K562 (cell line): ENCODE data around the gene SLC25A15. TPM values are rescaled to one million over a fixed set of nuclear protein-coding genes. Genes with fewer than 3 reads are reported as not detected.

Source experiments
- ELF2 ChIP-seq: fragments of 250-450 bp; sonication (Bioruptor Pico); IDR thresholded peaks from 2 replicates; pipeline ENCODE4 v1.5.0; 2021; ENCODE audit warnings: mild to moderate bottlenecking
- ESRRA ChIP-seq: fragments of 450-650 bp; IDR thresholded peaks from 2 replicates; pipeline ENCODE4 v1.6.1; 2014; ENCODE audit warnings: low read depth, mild to moderate bottlenecking, moderate library complexity, borderline replicate concordance
- FOXM1 ChIP-seq, 2 experiments: fragments of 450-650 bp in 1 of 2; sonication (generic) in 1 of 2; formaldehyde crosslinking in 1 of 2; IDR thresholded peaks; 2 replicates each; pipeline versions ENCODE4 v1.6.1 to v1.9.0; 2017 to 2022; ENCODE audit warnings: low read depth in 2 of 2, mild to moderate bottlenecking in 2 of 2, missing genetic modification reagents in 1 of 2, moderate library complexity in 1 of 2
- GATA2 ChIP-seq: sonication (generic); formaldehyde crosslinking; IDR thresholded peaks from 2 replicates; pipeline ENCODE4 v1.4.0; 2020; ENCODE audit warnings: mild to moderate bottlenecking, missing genetic modification reagents
- HDAC1 ChIP-seq, 2 experiments: fragments of 450-650 bp; IDR thresholded peaks; 2 replicates each; pipeline ENCODE4 v1.6.1; 2016 to 2017; ENCODE audit warnings: inconsistent platforms in 1 of 2, mild to moderate bottlenecking in 1 of 2, moderate library complexity in 1 of 2
- ILF3 ChIP-seq: fragments of 450-650 bp; IDR thresholded peaks from 2 replicates; pipeline ENCODE4 v1.6.1; 2018; ENCODE audit warnings: antibody characterized with exemption, mild to moderate bottlenecking, moderate library complexity, borderline replicate concordance
- IRF2 ChIP-seq: sonication (generic); formaldehyde crosslinking; IDR thresholded peaks from 2 replicates; pipeline ENCODE4 v1.8.1; 2022; ENCODE audit warnings: mild to moderate bottlenecking, missing genetic modification reagents
- MCM2 ChIP-seq: fragments of 450-650 bp; IDR thresholded peaks from 2 replicates; pipeline ENCODE4 v1.6.1; 2017; ENCODE audit warnings: low read depth, mild to moderate bottlenecking
- NCOR1 ChIP-seq: fragments of 450-650 bp; IDR thresholded peaks from 2 replicates; pipeline ENCODE4 v1.6.1; 2016; ENCODE audit warnings: mild to moderate bottlenecking, moderate library complexity
- PHB ChIP-seq: fragments of 250-450 bp; sonication (Bioruptor Pico); IDR thresholded peaks from 2 replicates; pipeline ENCODE4 v1.5.0; 2021
- RFX1 ChIP-seq: fragments of 450-650 bp; IDR thresholded peaks from 2 replicates; pipeline ENCODE4 v1.6.1; 2016; ENCODE audit warnings: mild to moderate bottlenecking, moderate library complexity
- SFPQ ChIP-seq: fragments of 200-400 bp; formaldehyde crosslinking; IDR thresholded peaks from 2 replicates; pipeline ENCODE4 v1.6.1; 2017; ENCODE audit warnings: mild to moderate bottlenecking, low read depth, low read length, moderate library complexity
- SUPT5H ChIP-seq: fragments of 450-650 bp; IDR thresholded peaks from 2 replicates; pipeline ENCODE4 v1.6.1; 2016
- TAF9B ChIP-seq: fragments of 450-650 bp; IDR thresholded peaks from 2 replicates; pipeline ENCODE4 v1.6.1; 2018; ENCODE audit warnings: mild to moderate bottlenecking; ENCODE audit not compliant: partially characterized antibody
- ZBED1 ChIP-seq: IDR thresholded peaks from 2 replicates; pipeline ENCODE4 v1.6.1; 2014
- ZFP1 ChIP-seq: fragments of 450-650 bp; formaldehyde crosslinking; IDR thresholded peaks from 2 replicates; pipeline ENCODE4 v1.4.0; 2020; ENCODE audit warnings: mild to moderate bottlenecking, mixed read lengths
- ZNF212 ChIP-seq: fragments of 450-650 bp; formaldehyde crosslinking; IDR thresholded peaks from 2 replicates; pipeline ENCODE4 v1.4.0; 2020; ENCODE audit warnings: mild to moderate bottlenecking
- ZNF347 ChIP-seq: fragments of 450-650 bp; formaldehyde crosslinking; IDR thresholded peaks from 2 replicates; pipeline ENCODE4 v1.4.0; 2020; ENCODE audit warnings: low read depth, mild to moderate bottlenecking, moderate library complexity
- ZNF830 ChIP-seq: fragments of 250-450 bp; sonication (Bioruptor Pico); IDR thresholded peaks from 2 replicates; pipeline ENCODE4 v1.5.0; 2021; ENCODE audit warnings: mild to moderate bottlenecking
- ZSCAN32 ChIP-seq: fragments of 450-650 bp; formaldehyde crosslinking; IDR thresholded peaks from 2 replicates; pipeline ENCODE4 v1.4.0; 2020; ENCODE audit warnings: mild to moderate bottlenecking, moderate library complexity
- polyA plus RNA-seq, 8 experiments: library from polyadenylated mRNA; depleted of rRNA in 4 of 8; stranded (reverse) in 5 of 8; unstranded in 3 of 8; fragments of >200 nt; fragmentation: Nextera tagmentation in 2 of 8; fragmentation: Illumina TruSeq in 1 of 8; extraction: Ambion mirVana in 2 of 8; extraction: Trizol in 1 of 8; gene quantifications; 2 replicates each; pipeline versions ENCODE4 v1.2.1 to v1.2.3, GENCODE V29; 2011 to 2014; ENCODE audit warnings: inconsistent platforms in 1 of 8, missing spikeins in 1 of 8
- total RNA-seq, 7 experiments: library from RNA; depleted of rRNA in 6 of 7; stranded (reverse); fragments of >200 nt in 6 of 7; fragmentation: Illumina TruSeq in 2 of 7; extraction: Trizol in 2 of 7; gene quantifications; 2 replicates each; pipeline versions ENCODE4 v1.2.1 to v1.2.3, GENCODE V29; 2011 to 2021; ENCODE audit warnings: low replicate concordance in 1 of 7
- TF ChIP-seq, protein P1 (sequence below): fragments of 450-650 bp; IDR thresholded peaks from 2 replicates; pipeline ENCODE4 v1.6.1; 2016; ENCODE audit warnings: borderline replicate concordance
- TF ChIP-seq, protein P2 (sequence below): sonication (generic); formaldehyde crosslinking; IDR thresholded peaks from 2 replicates; pipeline ENCODE4 v1.8.1; 2022; ENCODE audit warnings: missing genetic modification reagents

The SLC25A15 gene
- total and polyA plus RNA-seq, 9 of the 15 experiments (the other 6 are each of a cell fraction or from before 2014, with no cell fraction given) = 3.5 to 30.5 (median 20.3) TPM

DNA sequence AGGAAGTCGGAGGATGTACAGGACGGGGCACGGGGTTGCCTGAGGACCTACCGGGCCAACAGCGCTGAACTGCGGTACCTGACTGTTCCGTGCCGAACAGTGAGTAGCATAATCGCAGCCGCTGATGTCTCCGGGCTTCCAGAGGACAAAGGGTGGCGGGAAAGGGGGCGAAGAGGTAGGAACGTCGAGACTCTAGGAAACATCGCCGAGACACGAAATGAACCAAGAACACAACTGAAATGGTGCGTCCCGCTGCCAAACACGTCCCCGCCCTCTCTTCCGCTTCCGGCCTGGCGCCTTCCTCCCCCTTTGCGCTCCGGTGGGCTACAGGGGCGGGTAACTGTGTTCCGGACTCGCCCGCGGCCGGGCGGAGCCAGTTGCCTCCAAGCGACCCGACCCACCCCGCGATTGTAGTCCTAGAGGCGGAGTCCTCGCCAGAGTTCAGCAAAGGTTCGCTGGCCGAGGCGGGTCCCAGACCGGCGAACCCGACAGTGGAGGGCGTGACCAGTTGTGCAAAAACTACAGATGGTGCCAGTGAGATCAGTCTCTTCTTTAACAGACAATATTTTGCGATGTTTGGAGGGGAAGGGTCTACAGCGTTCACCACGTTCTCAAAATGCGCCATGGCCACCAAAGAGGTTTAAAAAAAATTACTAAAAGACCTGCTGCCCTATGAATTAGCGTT lies 18.3 kb upstream of the SLC25A15 start, which contains the start of gene MRPS31 (continued):
- TF ChIP-seq ILF3 (no peak), ZBED1 (no peak), GATA2 (CRISPR knock-in tag) (no peak), RFX1 (peak; percentile 29; the same call in 1 of the 2 replicates), FOXM1 (IDR thresholded peaks at IDR 0.05; ENCODE audit: low read depth) (no peak), FOXM1 (CRISPR knock-in tag; IDR thresholded peaks at IDR 0.05; ENCODE audit: low read depth) (no peak), SFPQ (no peak), PHB (no peak), MCM2 (no peak), ZNF830 (no peak), NCOR1 (peak; percentile 49), ESRRA (peak; percentile 83), ZNF347 (CRISPR knock-in tag) (no peak), HDAC1 (IDR thresholded peaks at IDR 0.05) (peak in 1 of 2 experiments; percentile 66; a peak in 2 of 4 replicates), ZFP1 (no peak), IRF2 (CRISPR knock-in tag) (no peak), ELF2 (CRISPR knock-in tag) (peak; percentile 73), SUPT5H (peak; percentile 86), ZNF212 (no peak), TAF9B (peak; percentile 77), ZSCAN32 (CRISPR knock-in tag) (no peak)
- TF ChIP-seq, protein P1, sequence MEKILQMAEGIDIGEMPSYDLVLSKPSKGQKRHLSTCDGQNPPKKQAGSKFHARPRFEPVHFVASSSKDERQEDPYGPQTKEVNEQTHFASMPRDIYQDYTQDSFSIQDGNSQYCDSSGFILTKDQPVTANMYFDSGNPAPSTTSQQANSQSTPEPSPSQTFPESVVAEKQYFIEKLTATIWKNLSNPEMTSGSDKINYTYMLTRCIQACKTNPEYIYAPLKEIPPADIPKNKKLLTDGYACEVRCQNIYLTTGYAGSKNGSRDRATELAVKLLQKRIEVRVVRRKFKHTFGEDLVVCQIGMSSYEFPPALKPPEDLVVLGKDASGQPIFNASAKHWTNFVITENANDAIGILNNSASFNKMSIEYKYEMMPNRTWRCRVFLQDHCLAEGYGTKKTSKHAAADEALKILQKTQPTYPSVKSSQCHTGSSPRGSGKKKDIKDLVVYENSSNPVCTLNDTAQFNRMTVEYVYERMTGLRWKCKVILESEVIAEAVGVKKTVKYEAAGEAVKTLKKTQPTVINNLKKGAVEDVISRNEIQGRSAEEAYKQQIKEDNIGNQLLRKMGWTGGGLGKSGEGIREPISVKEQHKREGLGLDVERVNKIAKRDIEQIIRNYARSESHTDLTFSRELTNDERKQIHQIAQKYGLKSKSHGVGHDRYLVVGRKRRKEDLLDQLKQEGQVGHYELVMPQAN = no peak
- TF ChIP-seq, protein P2, sequence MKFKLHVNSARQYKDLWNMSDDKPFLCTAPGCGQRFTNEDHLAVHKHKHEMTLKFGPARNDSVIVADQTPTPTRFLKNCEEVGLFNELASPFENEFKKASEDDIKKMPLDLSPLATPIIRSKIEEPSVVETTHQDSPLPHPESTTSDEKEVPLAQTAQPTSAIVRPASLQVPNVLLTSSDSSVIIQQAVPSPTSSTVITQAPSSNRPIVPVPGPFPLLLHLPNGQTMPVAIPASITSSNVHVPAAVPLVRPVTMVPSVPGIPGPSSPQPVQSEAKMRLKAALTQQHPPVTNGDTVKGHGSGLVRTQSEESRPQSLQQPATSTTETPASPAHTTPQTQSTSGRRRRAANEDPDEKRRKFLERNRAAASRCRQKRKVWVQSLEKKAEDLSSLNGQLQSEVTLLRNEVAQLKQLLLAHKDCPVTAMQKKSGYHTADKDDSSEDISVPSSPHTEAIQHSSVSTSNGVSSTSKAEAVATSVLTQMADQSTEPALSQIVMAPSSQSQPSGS (CRISPR knock-in tag) = no peak
